Ovary (tissue), 3 donors: ENCODE data around the gene LYSMD3.

Experiments used
- POLR2A ChIP-seq: fragments of 450-650 bp; IDR thresholded peaks from one replicate; pipeline ENCODE4 v1.6.1; 2017; ENCODE audit warnings: antibody characterized with exemption, mild to moderate bottlenecking, moderate library complexity
- TF ChIP-seq, protein P1 (sequence below), 3 donors: fragments of 450-650 bp in 2 of 3; fragments of 200-600 bp in 1 of 3; IDR thresholded peaks; one replicate each; pipeline versions ENCODE4 v1.5.1 to v1.8.0; 2016 to 2022; ENCODE audit warnings: antibody characterized with exemption in 3 of 3, mild to moderate bottlenecking in 1 of 3
- donor health status: DM: no; HTN: no; CAD: no.

DNA sequence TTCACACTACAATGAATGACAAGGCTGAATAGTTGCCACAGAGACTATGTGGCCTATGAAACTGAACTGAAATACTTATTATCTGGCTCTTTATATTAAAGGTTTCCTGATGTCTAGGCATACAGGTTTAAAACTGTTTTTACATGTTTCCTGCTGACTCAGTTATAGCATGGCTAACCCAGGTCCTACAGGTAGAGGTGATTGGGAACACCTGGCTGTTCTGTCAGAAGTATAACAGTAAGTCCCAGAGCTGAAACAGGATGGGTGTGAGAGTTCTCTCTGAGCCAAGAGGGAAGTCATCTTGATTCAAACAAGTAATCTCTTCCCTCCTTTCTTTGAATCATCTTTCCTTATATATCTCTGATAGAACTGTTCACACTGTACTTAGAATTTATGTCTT is 24.3 kb upstream of the LYSMD3 start:
- TF ChIP-seq, protein P1, sequence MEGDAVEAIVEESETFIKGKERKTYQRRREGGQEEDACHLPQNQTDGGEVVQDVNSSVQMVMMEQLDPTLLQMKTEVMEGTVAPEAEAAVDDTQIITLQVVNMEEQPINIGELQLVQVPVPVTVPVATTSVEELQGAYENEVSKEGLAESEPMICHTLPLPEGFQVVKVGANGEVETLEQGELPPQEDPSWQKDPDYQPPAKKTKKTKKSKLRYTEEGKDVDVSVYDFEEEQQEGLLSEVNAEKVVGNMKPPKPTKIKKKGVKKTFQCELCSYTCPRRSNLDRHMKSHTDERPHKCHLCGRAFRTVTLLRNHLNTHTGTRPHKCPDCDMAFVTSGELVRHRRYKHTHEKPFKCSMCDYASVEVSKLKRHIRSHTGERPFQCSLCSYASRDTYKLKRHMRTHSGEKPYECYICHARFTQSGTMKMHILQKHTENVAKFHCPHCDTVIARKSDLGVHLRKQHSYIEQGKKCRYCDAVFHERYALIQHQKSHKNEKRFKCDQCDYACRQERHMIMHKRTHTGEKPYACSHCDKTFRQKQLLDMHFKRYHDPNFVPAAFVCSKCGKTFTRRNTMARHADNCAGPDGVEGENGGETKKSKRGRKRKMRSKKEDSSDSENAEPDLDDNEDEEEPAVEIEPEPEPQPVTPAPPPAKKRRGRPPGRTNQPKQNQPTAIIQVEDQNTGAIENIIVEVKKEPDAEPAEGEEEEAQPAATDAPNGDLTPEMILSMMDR (IDR thresholded peaks at IDR 0.05): no peak
- no peak for TF ChIP-seq POLR2A
